ENCODE measurements around the gene CYLC2. TPM values are rescaled to one million over a fixed set of nuclear protein-coding genes. Genes with fewer than 3 reads are reported as not detected.

The CYLC2 gene
- total and polyA plus RNA-seq, 11 donors: not detected

GRCh38 chr9:102986425-102986824 is 8.7 kb upstream of the CYLC2 start:
- 81 to 92% (median 89%) methylated on average over 1 of the region's 1 CpG; no CpG with 5 or more reads in 1 of the 4 donors for WGBS, 4 donors
- intact Hi-C loops (cut with DNase I): no loop called here
- TF ChIP-seq, protein P1, sequence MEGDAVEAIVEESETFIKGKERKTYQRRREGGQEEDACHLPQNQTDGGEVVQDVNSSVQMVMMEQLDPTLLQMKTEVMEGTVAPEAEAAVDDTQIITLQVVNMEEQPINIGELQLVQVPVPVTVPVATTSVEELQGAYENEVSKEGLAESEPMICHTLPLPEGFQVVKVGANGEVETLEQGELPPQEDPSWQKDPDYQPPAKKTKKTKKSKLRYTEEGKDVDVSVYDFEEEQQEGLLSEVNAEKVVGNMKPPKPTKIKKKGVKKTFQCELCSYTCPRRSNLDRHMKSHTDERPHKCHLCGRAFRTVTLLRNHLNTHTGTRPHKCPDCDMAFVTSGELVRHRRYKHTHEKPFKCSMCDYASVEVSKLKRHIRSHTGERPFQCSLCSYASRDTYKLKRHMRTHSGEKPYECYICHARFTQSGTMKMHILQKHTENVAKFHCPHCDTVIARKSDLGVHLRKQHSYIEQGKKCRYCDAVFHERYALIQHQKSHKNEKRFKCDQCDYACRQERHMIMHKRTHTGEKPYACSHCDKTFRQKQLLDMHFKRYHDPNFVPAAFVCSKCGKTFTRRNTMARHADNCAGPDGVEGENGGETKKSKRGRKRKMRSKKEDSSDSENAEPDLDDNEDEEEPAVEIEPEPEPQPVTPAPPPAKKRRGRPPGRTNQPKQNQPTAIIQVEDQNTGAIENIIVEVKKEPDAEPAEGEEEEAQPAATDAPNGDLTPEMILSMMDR (IDR thresholded peaks at IDR 0.05): no peak
- no peak for TF ChIP-seq POLR2A (IDR thresholded peaks at IDR 0.05)
- no peak overlapping the region for H3K27ac ChIP-seq
- H3K4me1 ChIP-seq: no peaks in the 10 kb centered on the region
- no peak overlapping the region for H3K4me3 ChIP-seq
- no peaks in the 10 kb centered on the region for H3K27me3 ChIP-seq
- H3K9me3 ChIP-seq: no peaks in the 10 kb centered on the region
- ATAC-seq (no peak), DNase-seq (no peak)
- no peaks in the 10 kb centered on the region for H3K36me3 ChIP-seq

- no peak overlapping the region for H3K4me3 ChIP-seq
- H3K4me1 ChIP-seq: no peaks in the 10 kb centered on the region
- H3K27ac ChIP-seq: no peak overlapping the region
- no peaks in the 10 kb centered on the region for H3K9me3 ChIP-seq
- intact Hi-C loops (cut with DNase I): no loop called here
- DNase-seq: no peak
- no peaks in the 10 kb centered on the region for H3K27me3 ChIP-seq
- no peak for TF ChIP-seq POLR2A (IDR thresholded peaks at IDR 0.05)
- TF ChIP-seq, protein P1 (IDR thresholded peaks at IDR 0.05): no peak
- 85 to 97% (median 93%) methylated on average over 1 of the region's 1 CpG for WGBS, 4 donors
- H3K36me3 ChIP-seq: no peaks in the 10 kb centered on the region
- no peak for ATAC-seq
Observed at GRCh38 chr9:103003689-103004088, 8.6 kb downstream of the CYLC2 start.

- WGBS, 4 donors: 90 to 96% (median 93%) methylated on average over 3 of the region's 3 CpGs
- Histone ChIP-seq H3K27ac (no peak overlapping the region), H3K9me3 (no peaks in the 10 kb centered on the region), H3K4me3 (no peak overlapping the region), H3K27me3 (no peaks in the 10 kb centered on the region), H3K4me1 (no peaks in the 10 kb centered on the region), H3K36me3 (no peaks in the 10 kb centered on the region)
- no peak for DNase-seq
- ATAC-seq: no peak
- TF ChIP-seq POLR2A (IDR thresholded peaks at IDR 0.05): no peak
- TF ChIP-seq, protein P1 (IDR thresholded peaks at IDR 0.05): no peak
- intact Hi-C loops (cut with DNase I): no loop called here
Observed at GRCh38 chr9:103014242-103014641, 19.1 kb downstream of the CYLC2 start.

GRCh38 chr9:103025796-103026195 is 30.7 kb downstream of the CYLC2 start:
- Histone ChIP-seq H3K27ac (no peak overlapping the region), H3K27me3 (no peaks in the 10 kb centered on the region), H3K9me3 (peaks cover 0 to 10% (median 0%) of the 10 kb centered on the region in 12 donors), H3K4me3 (no peak overlapping the region), H3K4me1 (no peaks in the 10 kb centered on the region), H3K36me3 (no peaks in the 10 kb centered on the region)
- ATAC-seq (no peak), DNase-seq (no peak)
- intact Hi-C loops (cut with DNase I): no loop called here
- 57 to 72% (median 66%) methylated on average over 2 of the region's 2 CpGs for WGBS, 4 donors
- no peak for TF ChIP-seq POLR2A (IDR thresholded peaks at IDR 0.05)
- TF ChIP-seq, protein P1 (IDR thresholded peaks at IDR 0.05): no peak
